HG02852 (cell line): ENCODE measurements around the gene SLC29A1.

Experiments
- ATAC-seq: cut with Tn5 transposase; IDR thresholded peaks from one replicate; pipeline ENCODE4 v1.9.1; 2021; ENCODE audit warnings: mild to moderate bottlenecking, moderate library complexity; ENCODE audit not compliant: unreplicated experiment

SLC29A1 gene

DNA sequence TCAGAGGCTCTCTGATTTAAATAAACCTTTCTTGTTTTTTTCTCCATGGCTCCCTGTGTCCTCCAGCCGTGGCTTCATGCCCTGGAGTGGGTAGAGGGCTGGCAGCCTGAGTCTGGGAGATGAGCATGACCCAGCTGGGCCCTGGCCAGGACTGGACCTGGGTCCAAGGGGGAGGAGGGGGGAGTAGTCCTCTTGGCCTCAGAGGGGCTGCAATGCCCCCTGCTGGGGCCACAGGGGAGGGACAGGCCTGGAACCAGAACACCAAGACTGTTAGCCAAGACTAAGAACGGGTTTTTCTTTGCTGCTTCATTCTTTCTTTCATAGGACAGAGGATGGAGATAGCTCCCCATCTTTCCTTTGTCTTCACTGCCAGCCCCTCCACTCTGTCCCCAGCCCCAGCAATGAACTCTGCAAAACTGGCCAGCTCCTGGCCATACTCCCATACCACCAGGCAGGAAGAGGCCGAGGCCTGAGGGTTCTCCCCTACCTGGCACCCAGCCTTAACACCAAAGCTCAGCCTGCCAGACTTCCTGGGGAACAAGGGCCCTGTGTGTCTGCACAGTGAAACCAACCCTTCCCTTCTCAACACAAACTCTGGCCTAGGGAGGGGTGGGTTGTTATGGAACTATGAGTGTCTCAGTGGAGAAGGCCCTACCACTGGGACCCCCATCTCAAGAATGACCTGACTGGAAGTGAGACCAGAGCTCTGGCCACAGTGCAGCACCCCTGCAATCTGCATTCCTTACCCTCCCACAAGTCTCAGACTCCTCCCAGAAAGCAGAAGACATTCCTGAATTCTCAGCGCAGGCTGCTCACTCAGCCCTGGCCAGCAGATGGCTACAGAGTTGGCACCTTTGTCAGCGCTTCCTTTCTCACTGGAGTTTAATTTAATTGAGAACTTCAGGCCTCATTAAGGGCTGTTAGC, 11.0 kb downstream of the SLC29A1 start:
- no peak for ATAC-seq

DNA sequence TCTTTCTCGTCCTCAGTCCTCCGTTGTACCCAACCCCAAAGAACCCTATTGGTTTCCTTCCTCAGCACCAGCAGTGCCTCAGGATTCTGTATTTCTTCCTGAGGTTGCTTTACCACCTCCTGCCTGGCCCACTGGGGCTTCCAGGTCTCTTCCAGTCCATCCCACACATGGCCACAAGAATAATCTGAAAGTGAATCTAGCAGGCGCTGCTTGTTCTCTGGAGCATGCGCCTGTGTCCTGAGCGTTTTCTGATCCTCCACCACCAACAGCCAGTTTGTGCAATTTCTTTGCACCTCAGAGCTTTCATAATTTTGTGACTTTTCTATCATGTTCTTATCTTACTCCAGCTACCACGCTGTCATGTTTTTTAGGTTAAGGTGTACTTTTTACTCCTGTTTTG, 11.9 kb downstream of the SLC29A1 start:
- ATAC-seq, result no peak

DNA sequence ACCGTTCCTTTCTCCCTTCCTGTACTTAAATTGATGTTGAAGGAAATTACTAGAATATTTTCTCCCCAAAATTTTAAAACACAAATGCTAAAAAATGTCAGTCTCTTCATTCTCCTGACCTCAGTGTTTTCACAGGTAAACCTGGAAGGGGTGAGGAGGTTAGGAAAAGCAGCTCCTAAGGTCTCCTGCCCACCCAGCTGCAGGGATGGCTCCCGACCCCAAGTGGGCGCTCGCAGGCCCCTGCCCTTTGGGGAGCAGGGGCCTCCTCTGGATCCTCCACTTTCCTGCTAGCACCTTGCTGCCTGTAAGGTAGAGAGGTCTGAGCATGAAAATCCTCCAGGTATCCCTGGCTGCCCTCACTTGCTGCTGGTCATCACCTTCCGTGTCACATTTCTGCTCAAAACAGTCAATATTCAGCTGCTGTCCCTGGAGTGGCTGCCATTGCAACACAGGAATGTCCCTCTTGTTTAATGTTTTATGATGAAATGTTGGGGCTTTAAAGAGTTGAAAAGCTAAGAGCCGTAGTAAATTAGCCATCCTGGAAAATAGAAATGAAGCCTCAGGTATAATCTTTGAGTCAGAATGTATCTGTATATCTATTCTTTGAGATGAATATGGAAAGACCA, 12.6 kb downstream of the SLC29A1 start:
- ATAC-seq, result no peak

GRCh38 chr6:44237021-44237812, 13.8 kb downstream of the SLC29A1 start:
- ATAC-seq, result peak; percentile 78

GRCh38 chr6:44237813-44238433, 14.5 kb downstream of the SLC29A1 start:
- ATAC-seq, result peak; percentile 84

GRCh38 chr6:44238687-44239350, 15.4 kb downstream of the SLC29A1 start:
- ATAC-seq, result no peak

DNA sequence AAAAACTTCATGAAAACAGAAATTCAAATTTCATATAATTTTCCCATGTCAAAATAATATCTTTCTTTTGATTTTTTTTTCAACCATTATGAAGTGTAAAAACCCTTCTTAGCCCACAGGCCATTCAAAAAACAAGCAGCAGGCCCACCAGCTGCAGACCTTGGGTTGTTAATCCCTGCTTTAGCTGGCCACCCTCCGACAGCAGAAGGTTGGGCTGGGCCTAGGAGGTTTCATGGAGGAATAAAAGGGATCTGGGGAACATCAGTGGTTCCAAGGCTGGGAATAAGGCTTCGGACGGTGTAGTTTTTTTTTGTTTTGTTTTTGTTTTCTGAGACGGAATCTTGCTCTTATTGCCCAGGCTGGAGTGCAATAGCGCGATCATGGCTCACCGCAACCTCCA, 19.9 kb downstream of the SLC29A1 start:
- no peak for ATAC-seq

DNA sequence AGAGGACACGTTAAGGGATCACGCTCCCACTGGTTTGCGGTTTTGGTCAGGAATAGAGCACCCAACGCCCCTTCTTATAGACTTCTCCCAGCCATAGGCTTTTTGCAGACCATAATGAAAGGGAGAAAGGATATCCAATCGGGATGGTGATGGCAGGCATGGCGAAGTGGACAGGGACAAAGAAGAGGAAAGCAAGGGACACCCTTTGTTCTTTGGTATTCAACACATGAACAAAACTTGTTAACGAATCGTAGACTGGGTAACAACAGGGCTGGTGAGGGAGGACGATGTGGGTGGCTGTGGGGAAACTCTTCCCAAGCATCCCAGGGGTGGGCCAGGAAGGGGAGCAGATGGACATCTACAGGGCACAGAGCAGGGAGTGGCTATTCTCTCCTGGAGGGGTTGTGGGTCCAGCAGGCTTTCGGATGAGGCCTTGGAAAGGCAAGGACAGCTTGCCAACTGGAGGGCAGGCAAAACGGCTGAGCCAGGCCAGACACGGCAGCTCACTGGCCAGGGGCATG, 22.1 kb downstream of the SLC29A1 start:
- ATAC-seq, result no peak

GRCh38 chr6:44245912-44246662, 22.7 kb downstream of the SLC29A1 start:
- peak; percentile 52 for ATAC-seq

- ATAC-seq, result peak; percentile 63
Observed at GRCh38 chr6:44246663-44247337, 23.4 kb downstream of the SLC29A1 start, which contains the start of gene HSP90AB1. Gene HSP90AB1, plus strand, starts transcription at chr6:44247101. Its CDS starts 1,529 bp downstream, at chr6:44248630.

DNA sequence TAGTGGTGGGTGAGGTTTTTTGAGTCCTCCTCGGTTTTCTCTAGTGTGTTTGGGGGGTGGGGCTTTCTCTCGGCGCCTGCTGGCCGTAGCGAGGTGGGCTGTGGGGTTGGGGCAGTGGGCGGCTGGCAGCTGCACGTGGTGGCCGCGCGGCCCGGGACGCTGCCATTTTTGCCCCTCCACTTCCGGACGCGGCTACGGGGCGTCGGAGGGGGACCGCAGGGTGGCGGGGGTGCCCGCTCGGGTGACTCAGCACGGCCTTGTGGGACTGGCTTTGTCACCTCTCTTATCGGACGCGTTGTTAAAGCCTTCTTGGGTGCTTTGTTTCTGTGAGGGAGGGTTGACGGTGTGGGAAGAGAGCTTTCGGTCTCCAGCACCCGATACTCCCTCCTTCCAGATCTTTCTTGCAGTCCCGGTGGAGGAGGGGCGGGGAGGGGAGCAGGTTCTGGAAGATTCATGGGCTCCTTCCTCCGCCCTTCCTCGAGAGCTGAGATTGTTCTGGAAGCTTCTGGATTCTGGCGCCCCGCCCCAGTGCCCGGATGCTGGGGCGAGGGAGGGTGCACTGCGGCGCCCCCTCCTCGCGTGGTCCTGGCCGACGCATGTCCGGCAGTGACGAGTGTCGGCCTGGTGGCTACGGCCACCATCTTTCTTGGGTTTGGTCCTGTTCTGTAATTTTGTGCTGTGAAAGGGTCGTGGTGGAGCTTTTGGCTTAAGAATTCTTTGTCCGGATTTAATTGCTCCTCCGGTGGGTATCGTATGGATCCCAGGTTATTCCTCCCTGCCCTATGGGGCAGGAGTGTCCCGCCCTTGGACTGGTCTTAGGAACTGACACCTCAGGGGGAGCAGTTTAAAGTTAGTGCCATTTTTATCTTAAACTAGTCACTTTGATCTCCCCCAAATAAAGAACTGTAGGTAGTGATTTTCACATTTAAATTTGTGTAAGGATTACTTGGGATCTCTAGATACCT, 24.2 kb downstream of the SLC29A1 start:
- peak; percentile 29 for ATAC-seq

DNA sequence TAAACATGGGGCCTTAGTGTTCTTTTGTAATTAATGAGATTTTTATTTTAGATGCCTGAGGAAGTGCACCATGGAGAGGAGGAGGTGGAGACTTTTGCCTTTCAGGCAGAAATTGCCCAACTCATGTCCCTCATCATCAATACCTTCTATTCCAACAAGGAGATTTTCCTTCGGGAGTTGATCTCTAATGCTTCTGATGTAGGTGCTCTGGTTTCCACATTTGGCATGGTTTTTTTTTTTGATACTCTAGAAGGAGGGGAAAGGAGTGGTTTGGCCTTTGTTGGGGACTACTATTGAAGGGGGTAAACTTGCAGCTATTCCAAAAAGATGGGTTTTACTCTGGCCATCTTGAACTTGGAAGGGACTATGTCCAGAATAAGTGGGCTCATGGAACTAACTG, 25.2 kb downstream of the SLC29A1 start:
- no peak for ATAC-seq

- ATAC-seq, result no peak
Observed at GRCh38 chr6:44249082-44249748, 25.8 kb downstream of the SLC29A1 start.

DNA sequence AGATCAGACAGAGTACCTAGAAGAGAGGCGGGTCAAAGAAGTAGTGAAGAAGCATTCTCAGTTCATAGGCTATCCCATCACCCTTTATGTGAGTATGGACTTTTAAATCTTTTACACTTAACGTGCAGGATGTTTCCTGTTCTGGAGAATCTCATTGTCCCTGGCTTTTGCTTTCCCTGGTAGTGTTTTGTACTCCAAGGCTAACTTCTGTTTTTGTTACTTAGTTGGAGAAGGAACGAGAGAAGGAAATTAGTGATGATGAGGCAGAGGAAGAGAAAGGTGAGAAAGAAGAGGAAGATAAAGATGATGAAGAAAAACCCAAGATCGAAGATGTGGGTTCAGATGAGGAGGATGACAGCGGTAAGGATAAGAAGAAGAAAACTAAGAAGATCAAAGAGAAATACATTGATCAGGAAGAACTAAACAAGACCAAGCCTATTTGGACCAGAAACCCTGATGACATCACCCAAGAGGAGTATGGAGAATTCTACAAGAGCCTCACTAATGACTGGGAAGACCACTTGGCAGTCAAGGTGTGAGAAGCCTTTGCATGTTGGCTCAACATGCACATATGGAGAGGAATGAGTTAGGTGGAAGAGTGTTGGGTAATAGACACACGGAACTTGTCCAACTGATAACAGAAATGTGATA, 26.8 kb downstream of the SLC29A1 start:
- no peak for ATAC-seq

GRCh38 chr6:44250718-44251123, 27.3 kb downstream of the SLC29A1 start:
- no peak for ATAC-seq
